Measurements from ENCODE around the gene AZIN2. TPM values are rescaled to one million over a fixed set of nuclear protein-coding genes. Genes with fewer than 3 reads are reported as not detected.

AZIN2 gene
- total RNA-seq, 1 experiment from 2014 or later = 2.4 TPM

DNA sequence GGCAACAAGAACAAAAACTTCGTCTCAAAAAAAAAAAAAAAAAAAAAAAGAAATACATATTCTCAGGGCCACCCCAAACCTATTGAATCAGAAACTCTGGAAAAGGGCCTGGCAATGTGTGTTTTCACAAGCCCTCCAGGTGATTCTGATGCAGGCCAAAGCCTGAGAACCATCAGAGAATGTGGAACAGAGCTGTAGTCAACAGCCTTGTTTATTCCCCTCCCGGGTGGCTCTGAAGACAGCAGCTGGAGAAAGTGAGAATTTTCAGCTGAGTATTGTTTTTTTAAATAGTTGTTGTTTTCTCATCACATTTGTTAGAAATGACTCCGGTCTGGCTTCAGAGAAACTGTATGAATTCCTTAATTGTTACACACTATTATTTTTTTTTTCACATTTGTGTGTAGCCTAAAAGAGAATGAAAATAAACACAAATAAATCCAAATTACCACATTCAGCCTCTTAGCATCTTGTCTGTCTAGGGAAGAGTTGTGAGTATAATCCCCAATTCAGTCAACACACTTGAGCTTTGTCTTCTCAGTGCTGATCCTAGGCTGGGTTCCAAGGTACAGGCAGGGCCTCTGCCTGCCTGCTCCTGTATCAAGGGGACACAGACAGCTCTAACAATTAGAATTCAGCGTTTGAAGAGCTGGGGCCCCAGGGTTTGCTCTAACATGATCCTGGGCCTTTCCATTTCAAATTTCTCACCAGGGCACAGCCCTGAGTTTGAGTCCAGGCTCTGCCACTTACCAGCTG, 6.6 kb upstream of the AZIN2 start:
- Histone ChIP-seq H3K27ac (ENCODE audit: low read length) (no peak overlapping the region), H3K4me3 (ENCODE audit: low read depth in 2 of 2, low read length in 2 of 2) (no peak overlapping the region), H3K9me3 (ENCODE audit: control insufficient read depth, insufficient read depth, low read depth, low read length) (no peaks in the 10 kb centered on the region), H3K36me3 (ENCODE audit: control insufficient read depth, insufficient read depth, low read length) (no peaks in the 10 kb centered on the region), H3K27me3 (ENCODE audit: control insufficient read depth, insufficient read depth, low read length) (no peaks in the 10 kb centered on the region), H3K4me1 (ENCODE audit: control insufficient read depth, insufficient read depth, low read length) (no peaks in the 10 kb centered on the region)
- in situ Hi-C loops (cut with HindIII; ENCODE audit: low pct_unique_long_range_greater_than_20kb, low sequenced_read_pairs) (no loop called here), intact Hi-C loops (cut with micrococcal nuclease; ENCODE audit: unreplicated experiment) (no loop called here)
- ATAC-seq = no peak
- ChIA-PET POLR2A (no interaction called here), CTCF (no interaction called here)
- TF ChIP-seq, protein P1, sequence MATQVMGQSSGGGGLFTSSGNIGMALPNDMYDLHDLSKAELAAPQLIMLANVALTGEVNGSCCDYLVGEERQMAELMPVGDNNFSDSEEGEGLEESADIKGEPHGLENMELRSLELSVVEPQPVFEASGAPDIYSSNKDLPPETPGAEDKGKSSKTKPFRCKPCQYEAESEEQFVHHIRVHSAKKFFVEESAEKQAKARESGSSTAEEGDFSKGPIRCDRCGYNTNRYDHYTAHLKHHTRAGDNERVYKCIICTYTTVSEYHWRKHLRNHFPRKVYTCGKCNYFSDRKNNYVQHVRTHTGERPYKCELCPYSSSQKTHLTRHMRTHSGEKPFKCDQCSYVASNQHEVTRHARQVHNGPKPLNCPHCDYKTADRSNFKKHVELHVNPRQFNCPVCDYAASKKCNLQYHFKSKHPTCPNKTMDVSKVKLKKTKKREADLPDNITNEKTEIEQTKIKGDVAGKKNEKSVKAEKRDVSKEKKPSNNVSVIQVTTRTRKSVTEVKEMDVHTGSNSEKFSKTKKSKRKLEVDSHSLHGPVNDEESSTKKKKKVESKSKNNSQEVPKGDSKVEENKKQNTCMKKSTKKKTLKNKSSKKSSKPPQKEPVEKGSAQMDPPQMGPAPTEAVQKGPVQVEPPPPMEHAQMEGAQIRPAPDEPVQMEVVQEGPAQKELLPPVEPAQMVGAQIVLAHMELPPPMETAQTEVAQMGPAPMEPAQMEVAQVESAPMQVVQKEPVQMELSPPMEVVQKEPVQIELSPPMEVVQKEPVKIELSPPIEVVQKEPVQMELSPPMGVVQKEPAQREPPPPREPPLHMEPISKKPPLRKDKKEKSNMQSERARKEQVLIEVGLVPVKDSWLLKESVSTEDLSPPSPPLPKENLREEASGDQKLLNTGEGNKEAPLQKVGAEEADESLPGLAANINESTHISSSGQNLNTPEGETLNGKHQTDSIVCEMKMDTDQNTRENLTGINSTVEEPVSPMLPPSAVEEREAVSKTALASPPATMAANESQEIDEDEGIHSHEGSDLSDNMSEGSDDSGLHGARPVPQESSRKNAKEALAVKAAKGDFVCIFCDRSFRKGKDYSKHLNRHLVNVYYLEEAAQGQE (IDR thresholded peaks at IDR 0.05; ENCODE audit: insufficient read depth in 1 of 2, low read depth in 2 of 2, low read length in 1 of 2) = no peak
- no peak for TF ChIP-seq SIN3A (IDR thresholded peaks at IDR 0.05; ENCODE audit: borderline replicate concordance, insufficient read depth, low read depth, low read length)
- TF ChIP-seq POLR2AphosphoS5 (IDR thresholded peaks at IDR 0.05; ENCODE audit: low read depth, low read length) = no peak
- TF ChIP-seq, protein P2, sequence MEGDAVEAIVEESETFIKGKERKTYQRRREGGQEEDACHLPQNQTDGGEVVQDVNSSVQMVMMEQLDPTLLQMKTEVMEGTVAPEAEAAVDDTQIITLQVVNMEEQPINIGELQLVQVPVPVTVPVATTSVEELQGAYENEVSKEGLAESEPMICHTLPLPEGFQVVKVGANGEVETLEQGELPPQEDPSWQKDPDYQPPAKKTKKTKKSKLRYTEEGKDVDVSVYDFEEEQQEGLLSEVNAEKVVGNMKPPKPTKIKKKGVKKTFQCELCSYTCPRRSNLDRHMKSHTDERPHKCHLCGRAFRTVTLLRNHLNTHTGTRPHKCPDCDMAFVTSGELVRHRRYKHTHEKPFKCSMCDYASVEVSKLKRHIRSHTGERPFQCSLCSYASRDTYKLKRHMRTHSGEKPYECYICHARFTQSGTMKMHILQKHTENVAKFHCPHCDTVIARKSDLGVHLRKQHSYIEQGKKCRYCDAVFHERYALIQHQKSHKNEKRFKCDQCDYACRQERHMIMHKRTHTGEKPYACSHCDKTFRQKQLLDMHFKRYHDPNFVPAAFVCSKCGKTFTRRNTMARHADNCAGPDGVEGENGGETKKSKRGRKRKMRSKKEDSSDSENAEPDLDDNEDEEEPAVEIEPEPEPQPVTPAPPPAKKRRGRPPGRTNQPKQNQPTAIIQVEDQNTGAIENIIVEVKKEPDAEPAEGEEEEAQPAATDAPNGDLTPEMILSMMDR (IDR thresholded peaks at IDR 0.05) = no peak
- TF ChIP-seq TCF7L2 (IDR thresholded peaks at IDR 0.05; ENCODE audit: low read depth, low read length) = no peak
- BruUV-seq (replicated peaks) = no TSS peak
- DNase-seq (ENCODE audit: low read depth, low spot score) = no peak

DNA sequence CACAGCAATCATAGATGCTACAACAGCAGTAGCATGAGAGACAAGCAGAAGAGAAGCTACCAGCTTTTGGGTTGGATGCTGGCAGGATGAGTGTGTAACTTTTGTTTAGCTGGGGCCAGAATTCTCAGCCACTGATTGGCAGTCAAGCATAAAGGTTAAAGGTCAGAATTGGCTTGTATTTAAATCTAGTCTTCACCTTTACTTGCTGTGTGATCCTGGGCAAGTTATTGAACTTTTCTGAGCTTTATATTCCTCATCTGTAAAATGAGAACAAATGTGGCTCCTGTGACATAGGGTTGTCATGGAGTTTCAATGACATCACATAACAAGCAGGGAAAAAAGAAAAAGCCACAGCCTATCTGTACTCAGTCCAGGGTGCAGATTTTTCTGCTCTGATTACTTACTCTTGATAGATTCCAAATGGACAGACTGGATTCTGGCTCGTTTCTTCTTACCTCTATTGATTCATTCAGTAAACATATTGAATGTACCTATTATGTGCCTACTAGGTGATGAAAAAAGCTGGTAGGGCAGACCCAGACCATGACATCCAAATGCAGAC, 2.8 kb upstream of the AZIN2 start:
- Histone ChIP-seq H3K27ac (ENCODE audit: low read length) (no peak overlapping the region), H3K9me3 (ENCODE audit: control insufficient read depth, insufficient read depth, low read depth, low read length) (no peaks in the 10 kb centered on the region), H3K4me3 (ENCODE audit: low read depth in 2 of 2, low read length in 2 of 2) (no peak overlapping the region), H3K4me1 (ENCODE audit: control insufficient read depth, insufficient read depth, low read length) (peaks cover 5% of the 10 kb centered on the region; the same call in 1 of the 2 replicates), H3K36me3 (ENCODE audit: control insufficient read depth, insufficient read depth, low read length) (no peaks in the 10 kb centered on the region; the same call in 1 of the 2 replicates), H3K27me3 (ENCODE audit: control insufficient read depth, insufficient read depth, low read length) (no peaks in the 10 kb centered on the region)
- in situ Hi-C loops (cut with HindIII; ENCODE audit: low pct_unique_long_range_greater_than_20kb, low sequenced_read_pairs) = no loop called here
- ChIA-PET POLR2A (no interaction called here), CTCF (no interaction called here)
- TF ChIP-seq TCF7L2 (IDR thresholded peaks at IDR 0.05; ENCODE audit: low read depth, low read length) (no peak), SIN3A (IDR thresholded peaks at IDR 0.05; ENCODE audit: borderline replicate concordance, insufficient read depth, low read depth, low read length) (no peak), POLR2AphosphoS5 (IDR thresholded peaks at IDR 0.05; ENCODE audit: low read depth, low read length) (no peak)
- TF ChIP-seq, protein P1 (IDR thresholded peaks at IDR 0.05; ENCODE audit: insufficient read depth in 1 of 2, low read depth in 2 of 2, low read length in 1 of 2) = no peak
- TF ChIP-seq, protein P2 (IDR thresholded peaks at IDR 0.05) = no peak
- no TSS peak for BruUV-seq (replicated peaks)
- intact Hi-C loops (cut with micrococcal nuclease; ENCODE audit: unreplicated experiment) = no loop called here
- no peak for ATAC-seq
- DNase-seq (ENCODE audit: low read depth, low spot score) = no peak

Data from Panc1 (cell line).